Fibroblast of skin of right quadriceps (primary cell): ENCODE results near the gene IL3.

ENCODE experiments used
- DNase-seq: peaks from one replicate; pipeline ENCODE4 v3.0.0-alpha.2; 2013

Gene IL3, protein sequence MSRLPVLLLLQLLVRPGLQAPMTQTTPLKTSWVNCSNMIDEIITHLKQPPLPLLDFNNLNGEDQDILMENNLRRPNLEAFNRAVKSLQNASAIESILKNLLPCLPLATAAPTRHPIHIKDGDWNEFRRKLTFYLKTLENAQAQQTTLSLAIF

DNA sequence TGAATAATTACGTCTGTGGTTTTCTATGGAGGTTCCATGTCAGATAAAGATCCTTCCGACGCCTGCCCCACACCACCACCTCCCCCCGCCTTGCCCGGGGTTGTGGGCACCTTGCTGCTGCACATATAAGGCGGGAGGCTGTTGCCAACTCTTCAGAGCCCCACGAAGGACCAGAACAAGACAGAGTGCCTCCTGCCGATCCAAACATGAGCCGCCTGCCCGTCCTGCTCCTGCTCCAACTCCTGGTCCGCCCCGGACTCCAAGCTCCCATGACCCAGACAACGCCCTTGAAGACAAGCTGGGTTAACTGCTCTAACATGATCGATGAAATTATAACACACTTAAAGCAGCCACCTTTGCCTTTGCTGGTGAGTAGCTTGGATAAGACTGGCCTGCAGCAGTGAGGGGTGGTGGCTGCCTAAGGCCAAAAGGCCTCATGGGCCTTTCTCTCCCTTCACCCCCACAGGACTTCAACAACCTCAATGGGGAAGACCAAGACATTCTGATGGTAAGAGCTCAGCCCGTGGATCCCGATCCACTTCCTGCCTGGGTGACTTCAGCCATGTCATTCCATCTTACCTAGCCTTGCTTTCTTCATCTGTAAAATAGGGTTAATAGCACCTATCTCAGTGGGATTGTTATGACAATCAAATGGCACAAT lies at the start of gene IL3:
TSS of gene IL3 (plus strand) at position 155 of the 661 bp plus-strand sequence. CDS start at position 207, 52 bp downstream.
- DNase-seq: no peak

- no peak for DNase-seq
Observed at GRCh38 chr5:132010989-132011621, 49.4 kb upstream of the IL3 start.

GRCh38 chr5:132011622-132012343 lies 48.7 kb upstream of the IL3 start, which contains the start of gene ACSL6:
ACSL6 (minus strand) TSS chr5:132011658; CDS start chr5:132011553, 105 bp downstream.
- DNase-seq: no peak

GRCh38 chr5:132012371-132013005 lies 48.0 kb upstream of the IL3 start:
- peak; percentile 59 for DNase-seq

DNA sequence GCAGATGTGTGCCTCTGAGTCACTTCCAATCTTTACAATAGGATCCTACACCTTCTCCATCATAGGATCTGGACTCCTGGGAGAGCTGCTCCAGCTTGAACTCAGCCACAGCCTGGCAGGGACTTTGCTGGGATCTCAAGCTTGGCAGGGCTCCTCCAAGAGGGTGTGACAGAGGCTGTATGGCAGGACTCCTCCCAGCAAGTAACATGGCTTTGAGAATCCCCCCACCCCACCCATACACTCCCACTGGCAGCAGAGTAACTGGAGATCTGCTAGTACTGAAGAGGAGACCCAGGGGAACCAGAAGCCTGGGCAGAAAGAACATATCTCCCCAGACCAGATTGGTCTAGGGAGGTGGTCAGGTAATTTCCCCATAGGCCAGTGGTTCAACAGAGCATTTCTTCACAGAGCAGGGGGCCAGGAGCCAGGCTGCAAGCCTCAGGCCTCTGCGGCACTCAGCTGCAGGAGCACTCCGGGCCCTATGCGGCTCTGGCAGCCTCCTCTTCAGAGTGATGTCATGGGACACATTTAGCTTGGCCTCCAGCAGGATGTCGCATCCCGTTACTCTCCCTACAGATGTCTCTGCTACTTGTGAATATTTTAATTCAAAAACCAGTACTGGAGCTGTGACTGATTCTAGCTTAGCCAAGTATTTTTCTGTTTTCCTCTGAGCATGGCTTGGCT lies 47.3 kb upstream of the IL3 start:
- DNase-seq: no peak

DNA sequence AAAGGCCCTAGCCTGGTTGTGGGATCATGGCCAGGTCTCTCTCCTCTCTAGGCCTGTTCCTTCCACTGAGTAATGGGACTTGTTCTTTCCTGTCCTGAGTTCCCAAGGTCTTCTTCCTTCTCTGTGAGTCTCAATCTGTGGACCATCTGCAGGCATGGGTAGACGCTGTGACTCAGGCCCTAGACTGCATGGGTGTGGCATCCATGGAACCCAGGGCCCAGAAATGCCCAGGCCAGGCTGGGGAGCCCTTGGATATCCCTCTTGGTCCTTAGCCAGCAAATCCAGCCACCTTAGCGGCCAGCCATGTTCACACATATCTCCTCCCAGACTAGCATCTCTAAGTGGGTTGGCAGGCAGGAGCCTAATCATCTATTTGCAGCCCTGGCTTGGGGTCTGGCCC lies 46.7 kb upstream of the IL3 start:
- no peak for DNase-seq

DNA sequence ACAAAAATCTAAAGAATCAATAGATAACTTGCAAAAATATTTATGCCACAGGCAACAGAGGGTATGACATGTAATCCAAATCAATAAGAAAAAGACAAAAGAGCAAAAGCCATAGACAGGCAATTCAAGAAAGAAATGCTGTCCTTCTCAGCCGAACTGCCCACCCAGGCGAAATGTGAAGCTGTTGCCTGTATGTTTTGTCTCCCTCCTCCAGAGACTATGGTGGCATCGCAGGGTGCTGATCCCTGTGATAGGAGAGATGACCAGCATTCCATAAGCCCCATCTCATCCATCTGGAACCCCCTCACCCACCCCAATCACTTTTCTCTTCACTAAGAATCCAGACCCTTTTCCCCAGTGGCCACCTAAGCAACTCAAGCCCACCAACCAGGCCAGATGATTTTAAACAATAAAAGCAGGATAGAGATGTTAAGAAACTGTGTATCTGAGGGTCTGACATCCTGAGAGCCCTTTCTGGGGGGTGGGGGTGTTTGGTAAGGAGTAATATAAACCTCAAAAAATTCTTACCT lies 43.7 kb upstream of the IL3 start:
- no peak for DNase-seq

DNA sequence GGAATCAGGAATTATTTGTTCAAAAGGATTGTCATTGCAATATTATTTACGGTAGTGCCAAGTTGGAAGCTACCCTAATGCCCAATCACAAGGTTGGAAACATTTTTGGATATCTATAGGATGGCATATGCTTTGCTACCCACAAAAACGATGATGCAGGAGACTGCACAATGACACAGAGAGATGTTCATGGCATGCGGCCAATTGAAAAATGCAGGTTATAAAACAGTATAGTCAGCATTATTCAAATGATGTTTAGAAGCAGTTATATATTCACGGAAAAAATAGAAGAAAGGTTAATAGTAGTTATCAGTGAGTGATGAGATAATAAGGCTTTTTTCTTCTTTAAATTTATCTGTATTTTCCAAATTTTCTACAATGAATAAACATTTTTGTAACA lies 43.1 kb upstream of the IL3 start:
- DNase-seq: no peak

- DNase-seq: no peak
Observed at GRCh38 chr5:132017738-132018625, 42.5 kb upstream of the IL3 start.

DNA sequence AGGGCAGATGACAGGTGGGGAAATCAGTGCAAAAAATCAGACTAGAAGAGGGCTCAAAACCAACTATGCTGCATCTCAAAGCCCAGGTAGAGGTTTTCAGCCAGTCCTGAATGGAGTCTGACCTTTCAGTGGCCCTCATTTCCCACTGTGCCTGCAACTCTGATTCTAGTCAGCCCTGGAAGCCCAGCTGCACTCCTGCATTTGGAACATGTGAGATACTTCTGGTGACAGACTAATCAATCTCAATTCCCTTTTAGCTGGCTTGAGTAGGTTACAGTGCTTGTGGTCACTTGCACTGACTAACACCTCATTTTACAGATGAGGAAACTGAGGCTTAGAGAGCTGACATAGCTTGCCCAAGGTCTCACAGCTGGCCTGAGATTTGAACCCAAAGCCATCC lies 41.1 kb upstream of the IL3 start:
- no peak for DNase-seq

DNA sequence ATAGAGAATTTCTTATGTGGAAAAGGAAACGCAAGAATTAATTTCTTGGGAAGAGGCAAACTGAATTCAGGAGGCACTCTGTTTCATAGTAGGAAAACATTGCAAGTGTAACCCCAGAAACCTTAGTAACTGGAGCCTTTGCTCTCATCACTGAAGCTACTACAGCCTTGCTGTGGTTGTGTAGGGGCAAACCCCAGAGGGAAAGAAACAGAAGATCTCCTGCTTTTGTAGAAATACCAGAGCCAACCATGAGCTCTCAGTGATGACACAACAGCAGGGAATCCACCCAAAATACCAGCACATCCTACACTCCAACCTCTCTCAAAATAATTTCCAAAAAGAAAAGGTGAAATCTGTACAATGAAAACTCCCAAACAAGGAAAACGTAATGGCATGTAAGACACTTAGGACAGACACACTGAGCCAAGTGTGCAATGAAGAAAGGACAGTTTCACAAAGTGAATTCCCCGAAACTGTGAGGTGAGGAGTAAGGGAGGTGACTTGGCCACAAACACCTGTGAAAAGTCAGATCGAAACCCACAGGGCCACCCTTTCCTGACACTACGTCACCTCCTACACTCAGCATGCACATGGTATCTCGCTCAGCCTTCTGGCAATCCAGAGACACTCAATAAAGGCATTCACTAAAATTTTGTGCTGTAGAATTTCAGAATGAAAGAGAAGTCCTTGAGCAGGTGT lies 40.4 kb upstream of the IL3 start:
- no peak for DNase-seq

DNA sequence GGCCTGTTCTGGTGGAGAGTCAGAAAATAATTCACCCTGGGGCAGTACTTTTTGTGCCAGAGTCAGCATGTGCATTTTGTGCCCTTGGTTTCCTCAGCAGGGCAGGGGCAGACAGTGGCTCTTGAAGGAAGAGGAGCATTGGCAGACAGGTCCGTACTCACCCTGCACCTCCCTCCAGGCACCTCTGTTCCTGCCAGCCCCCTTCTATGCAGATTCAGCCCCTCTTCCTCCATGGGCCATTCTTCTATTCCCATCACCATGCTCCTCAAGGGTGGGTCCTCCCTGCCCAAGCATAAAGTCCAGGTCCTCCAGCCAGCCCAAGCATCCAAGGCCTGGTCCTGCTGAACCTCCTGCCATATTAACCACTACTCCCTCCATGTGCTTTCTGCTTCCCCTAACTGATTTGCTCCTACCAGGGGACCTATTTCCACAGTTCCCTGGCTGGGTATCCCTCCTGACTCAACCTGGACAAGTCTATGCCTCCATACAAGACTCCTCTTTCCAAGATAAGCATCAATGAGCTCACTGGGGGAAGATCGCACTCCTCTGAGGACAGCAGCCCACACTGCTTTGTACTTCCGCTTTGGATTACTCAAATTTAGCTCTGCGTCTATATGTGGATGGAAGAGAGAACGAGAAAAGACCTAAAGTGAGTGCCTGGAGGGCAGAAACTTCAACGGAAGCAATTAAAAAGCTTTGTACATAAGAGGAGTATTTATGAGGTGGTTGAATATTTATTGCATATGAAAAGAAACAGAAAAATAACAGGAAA lies 39.7 kb upstream of the IL3 start:
- DNase-seq: no peak

DNA sequence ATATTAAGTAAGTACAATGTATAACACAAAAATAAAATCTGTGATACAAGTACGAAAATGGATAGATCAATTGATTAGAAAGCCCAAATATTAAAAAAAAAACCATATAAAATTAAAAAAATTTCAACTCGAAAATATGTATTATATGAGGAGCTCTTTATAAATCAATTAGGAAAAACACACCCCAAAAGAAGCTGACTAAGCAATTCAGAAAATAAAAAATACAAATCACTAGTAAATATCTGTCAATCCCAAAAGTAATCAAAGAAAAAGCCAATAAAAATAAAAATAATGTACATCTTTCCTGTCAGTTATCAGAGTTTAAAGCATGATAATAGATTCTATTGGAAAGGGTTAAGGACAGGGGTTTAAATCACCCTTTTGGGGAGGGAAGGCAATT lies 38.8 kb upstream of the IL3 start:
- no peak for DNase-seq

- no peak for DNase-seq
Observed at GRCh38 chr5:132022737-132023136, 37.7 kb upstream of the IL3 start.

- no peak for DNase-seq
Observed at GRCh38 chr5:132023258-132024116, 37.0 kb upstream of the IL3 start.

DNA sequence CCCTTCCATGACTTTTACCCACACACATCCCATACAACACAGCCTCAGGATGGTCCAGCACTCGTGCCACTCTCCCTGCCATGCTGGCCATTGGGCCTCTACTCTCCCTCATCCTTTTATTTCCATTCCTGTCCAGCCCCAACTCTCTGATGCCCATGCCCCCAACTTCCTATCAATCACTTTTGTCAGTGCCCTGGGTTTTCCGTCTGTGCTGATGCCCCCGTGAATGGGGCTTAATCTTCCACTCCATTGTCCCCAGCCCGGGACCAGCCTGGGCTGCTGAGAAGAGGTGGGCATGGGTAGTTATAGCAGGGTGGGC lies 36.4 kb upstream of the IL3 start:
- DNase-seq: no peak

DNA sequence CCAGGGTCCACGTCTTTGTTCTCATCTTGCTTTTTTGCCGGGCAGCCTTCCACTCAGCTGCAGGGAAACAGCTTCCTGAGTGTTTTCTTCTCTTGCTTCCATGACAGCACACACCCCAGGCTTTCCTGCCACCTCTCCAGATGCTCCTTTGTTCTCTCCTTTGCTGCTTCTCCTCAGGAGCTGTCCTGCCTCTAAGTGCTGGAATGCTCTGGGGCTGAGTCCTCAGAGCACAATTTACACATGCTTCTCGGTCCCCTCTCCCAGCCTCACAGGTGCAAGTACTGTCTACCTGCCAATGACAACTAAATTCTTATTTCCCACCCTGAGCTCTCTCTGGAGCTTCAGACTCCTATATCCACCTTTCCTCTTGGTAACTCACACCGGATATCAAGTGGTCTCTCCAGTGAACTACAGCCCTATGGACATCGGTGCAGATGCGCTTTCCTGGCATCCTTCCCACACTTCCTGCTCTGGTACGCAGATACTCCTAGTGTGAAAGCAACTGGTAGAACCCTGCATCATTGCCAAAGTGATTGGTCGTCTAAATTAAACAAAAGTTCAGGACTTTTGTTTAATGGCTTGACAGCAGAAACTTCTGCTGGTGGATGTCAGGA lies 35.6 kb upstream of the IL3 start:
- no peak for DNase-seq

GRCh38 chr5:132025403-132025971 lies 35.0 kb upstream of the IL3 start:
- DNase-seq: no peak
